HepG2 (cell line): ENCODE data around the gene GGA3. TPM values are rescaled to one million over a fixed set of nuclear protein-coding genes. Genes with fewer than 3 reads are reported as not detected.

ENCODE experiments used
- AKNA ChIP-seq: sonication (generic); formaldehyde crosslinking; IDR thresholded peaks from 2 replicates; pipeline ENCODE4 v1.4.0; 2020; ENCODE audit warnings: missing genetic modification reagents, borderline replicate concordance
- CHD2 ChIP-seq: IDR thresholded peaks from 2 replicates; pipeline ENCODE4 v1.6.1; 2011; ENCODE audit warnings: low read depth, low read length, improper control_type of control experiment
- DNMT1 ChIP-seq: sonication (generic); formaldehyde crosslinking; IDR thresholded peaks from 2 replicates; pipeline ENCODE4 v1.5.1; 2020; ENCODE audit warnings: mild to moderate bottlenecking, missing genetic modification reagents
- FOXJ3 ChIP-seq: sonication (generic); formaldehyde crosslinking; IDR thresholded peaks from 2 replicates; pipeline ENCODE4 v1.4.0; 2020; ENCODE audit warnings: missing genetic modification reagents, mild to moderate bottlenecking, borderline replicate concordance
- LCORL ChIP-seq, 2 experiments: fragments of 450-650 bp in 1 of 2; sonication (generic) in 1 of 2; formaldehyde crosslinking in 1 of 2; IDR thresholded peaks; 2 replicates each; pipeline versions ENCODE4 v1.5.0 to v1.6.1; 2017 to 2020; ENCODE audit warnings: antibody characterized with exemption in 1 of 2, missing genetic modification reagents in 1 of 2
- MTA1 ChIP-seq: sonication (generic); formaldehyde crosslinking; IDR thresholded peaks from 2 replicates; pipeline ENCODE4 v1.4.0; 2020; ENCODE audit warnings: missing genetic modification reagents, mild to moderate bottlenecking, borderline replicate concordance
- NPAS2 ChIP-seq: sonication (generic); formaldehyde crosslinking; IDR thresholded peaks from 2 replicates; pipeline ENCODE4 v1.8.0; 2022; ENCODE audit warnings: mild to moderate bottlenecking, missing genetic modification reagents, borderline replicate concordance
- POLR2G ChIP-seq: fragments of 200-400 bp; formaldehyde crosslinking; IDR thresholded peaks from 2 replicates; pipeline ENCODE4 v1.6.1; 2018; ENCODE audit warnings: mild to moderate bottlenecking, low read depth, low read length, moderate library complexity
- RBM22 ChIP-seq: fragments of 200-400 bp; formaldehyde crosslinking; optimal IDR thresholded peaks from 2 replicates; pipeline ENCODE3; 2017; ENCODE audit warnings: mild to moderate bottlenecking, low read length, moderate library complexity
- RFXANK ChIP-seq: IDR thresholded peaks from 2 replicates; pipeline ENCODE4 v1.6.1; 2016
- SALL1 ChIP-seq: sonication (generic); formaldehyde crosslinking; IDR thresholded peaks from 2 replicates; pipeline ENCODE4 v1.8.0; 2022; ENCODE audit warnings: mild to moderate bottlenecking, missing genetic modification reagents
- SATB2 ChIP-seq: sonication (generic); formaldehyde crosslinking; IDR thresholded peaks from 2 replicates; pipeline ENCODE4 v1.5.0; 2020; ENCODE audit warnings: missing genetic modification reagents
- SMAD3 ChIP-seq: sonication (generic); formaldehyde crosslinking; IDR thresholded peaks from 2 replicates; pipeline ENCODE4 v1.4.0; 2020; ENCODE audit warnings: missing genetic modification reagents
- SMAD9 ChIP-seq: sonication (generic); formaldehyde crosslinking; IDR thresholded peaks from 2 replicates; pipeline ENCODE4 v1.5.1; 2020; ENCODE audit warnings: mild to moderate bottlenecking, missing genetic modification reagents
- SP4 ChIP-seq: sonication (generic); formaldehyde crosslinking; IDR thresholded peaks from 2 replicates; pipeline ENCODE4 v1.8.1; 2023; ENCODE audit warnings: mild to moderate bottlenecking, missing genetic modification reagents
- ZFP1 ChIP-seq: IDR thresholded peaks from 2 replicates; pipeline ENCODE4 v1.6.1; 2016
- ZNF205 ChIP-seq: IDR thresholded peaks from 2 replicates; pipeline ENCODE4 v1.6.1; 2018; ENCODE audit warnings: missing biosample characterization, missing genetic modification reagents
- ZNF281 ChIP-seq: sonication (generic); formaldehyde crosslinking; IDR thresholded peaks from 2 replicates; pipeline ENCODE4 v1.4.0; 2020; ENCODE audit warnings: missing genetic modification reagents, borderline replicate concordance
- ZNF329 ChIP-seq: sonication (generic); formaldehyde crosslinking; IDR thresholded peaks from 2 replicates; pipeline ENCODE4 v1.9.0; 2021; ENCODE audit warnings: low read depth, mild to moderate bottlenecking, missing genetic modification reagents
- ZNF343 ChIP-seq: sonication (generic); formaldehyde crosslinking; IDR thresholded peaks from 2 replicates; pipeline ENCODE4 v1.4.0; 2020; ENCODE audit warnings: mild to moderate bottlenecking, missing genetic modification reagents
- ZNF446 ChIP-seq: sonication (generic); formaldehyde crosslinking; IDR thresholded peaks from 2 replicates; pipeline ENCODE4 v1.5.0; 2020; ENCODE audit warnings: mild to moderate bottlenecking, missing genetic modification reagents
- ZNF550 ChIP-seq: sonication (generic); formaldehyde crosslinking; IDR thresholded peaks from 2 replicates; pipeline ENCODE4 v1.4.0; 2020; ENCODE audit warnings: mild to moderate bottlenecking, missing genetic modification reagents, borderline replicate concordance
- ZNF615 ChIP-seq: sonication (generic); formaldehyde crosslinking; IDR thresholded peaks from 2 replicates; pipeline ENCODE4 v1.5.0; 2020; ENCODE audit warnings: mild to moderate bottlenecking, missing genetic modification reagents, borderline replicate concordance
- ZNF616 ChIP-seq: sonication (generic); formaldehyde crosslinking; IDR thresholded peaks from 2 replicates; pipeline ENCODE4 v1.5.0; 2020; ENCODE audit warnings: low read depth, mild to moderate bottlenecking, missing genetic modification reagents
- polyA plus RNA-seq, 8 experiments: library from polyadenylated mRNA; depleted of rRNA in 3 of 8; stranded (reverse) in 7 of 8; unstranded in 1 of 8; fragments of >200 nt; fragmentation: Illumina TruSeq in 4 of 8; extraction: Trizol in 4 of 8; gene quantifications; 2 replicates each; pipeline versions ENCODE4 v1.2.1 to v1.2.3, GENCODE V29; 2011 to 2016; ENCODE audit warnings: low read depth in 4 of 8, missing spikeins in 1 of 8, mixed read lengths in 1 of 8; ENCODE audit not compliant: insufficient read depth in 1 of 8
- total RNA-seq, 5 experiments: library from RNA; depleted of rRNA; stranded (reverse); fragments of >200 nt; fragmentation: Illumina TruSeq; extraction: Trizol; gene quantifications; 2 replicates each; pipeline ENCODE4 v1.2.3, GENCODE V29; 2016; ENCODE audit warnings: low read depth in 1 of 5

The GGA3 gene
- total and polyA plus RNA-seq, 2 of the 13 experiments (the other 11 are each of a cell fraction or from before 2014, with no cell fraction given): 28.4 to 43.7 TPM

- TF ChIP-seq ZNF615 (CRISPR knock-in tag): no peak
- TF ChIP-seq ZNF550: peak; percentile 74; the same call in 1 of the 2 replicates
- TF ChIP-seq ZNF281: no peak
- TF ChIP-seq FOXJ3 (CRISPR knock-in tag): no peak
- no peak for TF ChIP-seq SATB2 (CRISPR knock-in tag)
- no peak for TF ChIP-seq RFXANK (CRISPR knock-in tag)
- peak; percentile 37 for TF ChIP-seq RBM22
- no peak for TF ChIP-seq DNMT1 (CRISPR knock-in tag)
- TF ChIP-seq ZNF205 (CRISPR knock-in tag): no peak
- TF ChIP-seq ZNF343 (CRISPR knock-in tag): peak; percentile 24; the same call in 1 of the 2 replicates
- TF ChIP-seq MTA1: peak; percentile 66; the same call in 1 of the 2 replicates
- TF ChIP-seq POLR2G: peak; percentile 72
- TF ChIP-seq ZNF329: peak; percentile 86
- peak; percentile 73; the same call in 1 of the 2 replicates for TF ChIP-seq SP4 (CRISPR knock-in tag)
- 0 out of 2 replicates have a peak, but pooled peaks have one; percentile 61 for TF ChIP-seq ZNF446
- TF ChIP-seq SALL1 (CRISPR knock-in tag): peak; percentile 40
- peak; percentile 63; the same call in 1 of the 2 replicates for TF ChIP-seq SMAD9
- TF ChIP-seq ZNF616 (CRISPR knock-in tag): peak; percentile 58; the same call in 1 of the 2 replicates
- TF ChIP-seq SMAD3 (CRISPR knock-in tag): no peak
- no peak for TF ChIP-seq CHD2
- TF ChIP-seq AKNA: 0 out of 2 replicates have a peak, but pooled peaks have one; percentile 28
- TF ChIP-seq NPAS2 (CRISPR knock-in tag): no peak
- no peak for TF ChIP-seq LCORL (IDR thresholded peaks at IDR 0.05)
- TF ChIP-seq LCORL (CRISPR knock-in tag; IDR thresholded peaks at IDR 0.05): no peak
- no peak for TF ChIP-seq ZFP1 (CRISPR knock-in tag)
Measured at GRCh38 chr17:75271233-75271954, 10.0 kb upstream of the GGA3 start (continued).
